ENCODE results near the gene LAMA3. TPM values are rescaled to one million over a fixed set of nuclear protein-coding genes. Genes with fewer than 3 reads are reported as not detected.

The LAMA3 gene
- total and polyA plus RNA-seq, 2 of the 13 experiments (the other 11 are each of a cell fraction or from before 2014, with no cell fraction given) = 0.45 to 2.2 TPM

DNA sequence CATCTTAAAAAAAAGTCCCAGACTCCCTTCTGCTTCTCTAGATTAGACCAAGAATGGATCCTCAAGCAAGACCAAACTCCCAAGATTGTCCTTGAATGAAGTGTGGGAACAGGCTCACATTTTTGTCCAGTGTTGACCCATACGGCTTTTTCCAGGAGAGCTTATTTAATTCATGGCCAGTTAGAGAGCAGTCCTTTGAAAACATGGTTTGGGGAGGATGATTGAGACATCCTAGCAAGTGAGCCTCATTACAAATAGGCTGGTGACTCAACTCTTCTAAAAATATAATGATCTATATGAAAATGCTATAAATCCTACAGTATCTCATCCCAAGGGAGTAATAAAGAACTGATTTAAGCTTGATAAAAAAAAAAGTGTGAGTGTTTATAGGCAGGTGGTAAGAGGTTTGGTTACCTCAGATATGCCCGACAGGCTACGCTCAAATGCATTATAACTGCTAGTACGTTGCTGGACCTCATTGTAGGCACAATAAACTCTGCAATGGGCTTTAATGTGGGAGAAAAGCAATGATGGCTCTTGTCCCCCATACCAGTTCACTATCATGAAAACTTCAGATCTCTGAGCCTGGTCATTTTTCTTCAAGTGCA lies 43.6 kb upstream of the LAMA3 start:
- H3K36me3 ChIP-seq (replicated peaks in 1 of 2; ENCODE audit: control insufficient read depth in 1 of 2, insufficient read depth in 2 of 2, low read length in 2 of 2) = no peaks in the 10 kb centered on the region
- no peak overlapping the region for H2AFZ ChIP-seq (ENCODE audit: low read length)
- ChIA-PET CTCF (ENCODE audit: low intra/inter-chr PET ratio, low total read pairs) (no interaction called here), POLR2A (no interaction called here)
- no peak overlapping the region for H3K4me2 ChIP-seq (ENCODE audit: low read depth, low read length)
- H3K9ac ChIP-seq (ENCODE audit: insufficient read depth, low read depth, low read length) = no peak overlapping the region
- DNase-seq (ENCODE audit: low spot score) = no peak
- H3K9me3 ChIP-seq (ENCODE audit: low read length) = no peaks in the 10 kb centered on the region
- FAIRE-seq = no peak
- in situ Hi-C loops (cut with HindIII; ENCODE audit: extremely low pct_ligation_motif_present, low pct_unique_long_range_greater_than_20kb) = no loop called here
- intact Hi-C loops (cut with micrococcal nuclease; ENCODE audit: unreplicated experiment) = no loop called here
- BruUV-seq (replicated peaks) = no TSS peak
- H3K27me3 ChIP-seq (ENCODE audit: control insufficient read depth in 1 of 2, insufficient read depth in 2 of 2, low read length in 2 of 2) = peaks cover 0 to 18% of the 10 kb centered on the region in 2 experiments; a peak in 2 of 5 replicates
- H3K79me2 ChIP-seq (ENCODE audit: insufficient read depth, low read length) = no peaks in the 10 kb centered on the region
- peaks cover 2% of the 10 kb centered on the region for H3K4me1 ChIP-seq (ENCODE audit: insufficient read depth, low read length)
- TF ChIP-seq NAIF1 (CRISPR knock-in tag; IDR thresholded peaks at IDR 0.05; ENCODE audit: borderline replicate concordance) (no peak), SPEN (CRISPR knock-in tag; IDR thresholded peaks at IDR 0.05; ENCODE audit: low read depth) (no peak), ZNF33B (CRISPR knock-in tag; IDR thresholded peaks at IDR 0.05) (no peak)
- TF ChIP-seq, protein P1, sequence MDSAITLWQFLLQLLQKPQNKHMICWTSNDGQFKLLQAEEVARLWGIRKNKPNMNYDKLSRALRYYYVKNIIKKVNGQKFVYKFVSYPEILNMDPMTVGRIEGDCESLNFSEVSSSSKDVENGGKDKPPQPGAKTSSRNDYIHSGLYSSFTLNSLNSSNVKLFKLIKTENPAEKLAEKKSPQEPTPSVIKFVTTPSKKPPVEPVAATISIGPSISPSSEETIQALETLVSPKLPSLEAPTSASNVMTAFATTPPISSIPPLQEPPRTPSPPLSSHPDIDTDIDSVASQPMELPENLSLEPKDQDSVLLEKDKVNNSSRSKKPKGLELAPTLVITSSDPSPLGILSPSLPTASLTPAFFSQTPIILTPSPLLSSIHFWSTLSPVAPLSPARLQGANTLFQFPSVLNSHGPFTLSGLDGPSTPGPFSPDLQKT (CRISPR knock-in tag; IDR thresholded peaks at IDR 0.05; ENCODE audit: borderline replicate concordance) = no peak
- no peak overlapping the region for H3K4me3 ChIP-seq (replicated peaks in 1 of 3; ENCODE audit: insufficient read depth in 1 of 3, low read depth in 2 of 3, low read length in 3 of 3)
- ATAC-seq = no peak
- WGBS (ENCODE audit: low lambda C conversion rate) = 54% methylated on average over 4 of the region's 4 CpGs
- no peak overlapping the region for H3K27ac ChIP-seq (ENCODE audit: extremely low read length, insufficient read depth, low read length)
- H4K20me1 ChIP-seq (ENCODE audit: insufficient read depth, low read length) = no peaks in the 10 kb centered on the region

DNA sequence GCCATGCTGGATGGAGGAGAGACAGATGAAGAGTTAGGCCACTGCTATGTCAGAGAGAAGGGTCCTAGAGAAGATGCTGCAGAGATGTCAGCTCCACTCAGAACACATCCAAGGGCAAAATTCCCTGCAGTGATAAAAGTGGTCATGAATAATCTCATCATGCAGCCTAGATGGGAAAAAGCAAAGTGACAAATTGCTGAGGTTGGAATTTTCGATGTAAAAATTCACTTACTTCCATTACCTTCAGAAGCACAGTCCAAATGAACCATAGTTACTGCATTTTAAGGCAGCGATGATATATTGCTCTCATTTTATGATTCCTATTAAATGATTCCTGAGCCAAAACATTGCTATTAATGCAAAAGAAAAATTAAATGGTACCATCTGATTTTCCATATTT lies 43.0 kb upstream of the LAMA3 start:
- intact Hi-C loops (cut with micrococcal nuclease; ENCODE audit: unreplicated experiment) (no loop called here), in situ Hi-C loops (cut with HindIII; ENCODE audit: extremely low pct_ligation_motif_present, low pct_unique_long_range_greater_than_20kb) (no loop called here)
- no peaks in the 10 kb centered on the region for H4K20me1 ChIP-seq (ENCODE audit: insufficient read depth, low read length)
- ChIA-PET CTCF (ENCODE audit: low intra/inter-chr PET ratio, low total read pairs) (no interaction called here), POLR2A (no interaction called here)
- WGBS (ENCODE audit: low lambda C conversion rate) = 46% methylated on average over 2 of the region's 2 CpGs
- DNase-seq (ENCODE audit: low spot score) (no peak), ATAC-seq (no peak), FAIRE-seq (no peak)
- H3K27me3 ChIP-seq (ENCODE audit: control insufficient read depth in 1 of 2, insufficient read depth in 2 of 2, low read length in 2 of 2) = peaks cover 0 to 18% of the 10 kb centered on the region in 2 experiments; a peak in 2 of 5 replicates
- H3K4me2 ChIP-seq (ENCODE audit: low read depth, low read length) = no peak overlapping the region
- H3K4me3 ChIP-seq (replicated peaks in 1 of 3; ENCODE audit: insufficient read depth in 1 of 3, low read depth in 2 of 3, low read length in 3 of 3) = no peak overlapping the region
- H2AFZ ChIP-seq (ENCODE audit: low read length) = no peak overlapping the region
- TF ChIP-seq MAFK (conservative IDR thresholded peaks at IDR 0.05 in 1 of 2, IDR thresholded peaks at IDR 0.05 in 1 of 2; ENCODE audit: low read length in 2 of 2) = peak; percentile 76 to 85
- TF ChIP-seq MAFF (IDR thresholded peaks at IDR 0.05; ENCODE audit: low read depth, low read length) = peak; percentile 77
- no peak for TF ChIP-seq KLF13 (CRISPR knock-in tag; IDR thresholded peaks at IDR 0.05)
- H3K9ac ChIP-seq (ENCODE audit: insufficient read depth, low read depth, low read length) = no peak overlapping the region
- BruUV-seq (replicated peaks) = no TSS peak
- no peak overlapping the region for H3K27ac ChIP-seq (ENCODE audit: extremely low read length, insufficient read depth, low read length)
- no peaks in the 10 kb centered on the region for H3K79me2 ChIP-seq (ENCODE audit: insufficient read depth, low read length)
- peaks cover 8% of the 10 kb centered on the region for H3K4me1 ChIP-seq (ENCODE audit: insufficient read depth, low read length)
- no peaks in the 10 kb centered on the region for H3K36me3 ChIP-seq (replicated peaks in 1 of 2; ENCODE audit: control insufficient read depth in 1 of 2, insufficient read depth in 2 of 2, low read length in 2 of 2)
- no peaks in the 10 kb centered on the region for H3K9me3 ChIP-seq (ENCODE audit: low read length)
